ENCODE measurements around the gene AFTPH. TPM values are rescaled to one million over a fixed set of nuclear protein-coding genes. Genes with fewer than 3 reads are reported as not detected.

Gene AFTPH
- total and polyA plus RNA-seq, 3 experiments from 2014 or later, result 28.4 to 44.2 (median 41.4) TPM

DNA sequence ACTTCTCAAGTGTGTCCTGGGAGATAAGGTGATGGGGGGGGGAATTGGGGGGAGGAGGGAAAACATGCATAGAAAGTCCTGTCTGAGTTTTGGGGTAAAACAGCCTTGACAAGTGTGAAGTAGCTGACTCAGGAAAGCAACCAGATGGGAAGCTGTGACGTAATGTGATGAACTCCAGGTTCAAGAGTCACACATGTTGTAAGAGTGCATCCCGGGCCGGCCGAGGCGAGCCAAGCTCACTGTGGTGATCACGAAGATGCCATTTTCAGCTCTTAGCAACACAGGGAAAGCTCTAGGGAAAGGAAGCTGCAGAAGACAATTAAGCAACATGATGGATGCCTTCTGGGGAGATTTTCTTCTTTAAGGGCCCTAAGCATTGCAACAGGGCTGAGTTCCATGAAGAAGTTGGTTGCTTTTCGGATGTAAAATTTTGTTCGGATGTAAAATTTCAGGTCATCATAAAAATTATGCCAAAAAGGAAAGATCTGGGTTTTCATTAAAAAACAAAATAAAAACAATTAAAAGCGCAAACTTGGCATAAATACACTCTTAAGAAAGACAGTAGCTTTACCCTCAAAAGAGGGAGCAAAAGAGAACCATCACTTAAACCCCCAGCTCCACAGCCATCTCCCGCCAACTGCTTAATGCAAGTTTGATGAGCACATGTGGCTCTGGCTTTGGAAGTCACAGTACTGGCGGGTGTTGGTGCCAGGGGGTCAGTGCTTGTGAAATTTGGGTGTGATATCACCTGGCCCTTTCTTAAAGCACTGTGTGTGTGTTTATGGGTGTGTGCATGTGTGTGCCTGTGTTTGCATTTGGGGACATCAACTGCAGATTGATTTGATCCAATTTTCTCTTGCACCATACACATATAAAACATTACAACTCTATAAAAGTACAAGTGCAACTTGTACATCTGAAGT lies 110.5 kb downstream of the AFTPH start:
- CTCF ChIA-PET, result interaction anchor here (0.7 to 1.6 kb wide), 4 partner anchors 12 to 197 kb away, joined by 3 to 4 read pairs (median 4); partner anchors contain the start of gene SERTAD2
- no peak overlapping the region for H3K4me3 ChIP-seq (ENCODE audit: low read length)
- Mint-ChIP-seq H3K36me3 (peaks cover 3 to 56% (median 14%) of the 10 kb centered on the region in 3 donors), H3K4me1 (peaks cover 34 to 43% (median 40%) of the 10 kb centered on the region in 3 donors), H3K27ac (no peak overlapping the region), H3K4me3 (no peak overlapping the region), H3K27me3 (no peaks in the 10 kb centered on the region), H3K9me3 (no peaks in the 10 kb centered on the region)
- H3K36me3 ChIP-seq (ENCODE audit: insufficient read depth, low read length), result peaks cover 24% of the 10 kb centered on the region
- H3K4me1 ChIP-seq (ENCODE audit: insufficient read depth, low read length), result peaks cover 34% of the 10 kb centered on the region
- no peak for DNase-seq
- no peak overlapping the region for H3K27ac ChIP-seq (ENCODE audit: low read depth, low read length)
- POLR2A ChIA-PET, result interaction anchor here (0.6 to 0.7 kb wide), 2 partner anchors 9 to 12 kb away, joined by 3 to 4 read pairs; no protein-coding TSS in a partner anchor
- no peaks in the 10 kb centered on the region for H3K27me3 ChIP-seq (ENCODE audit: insufficient read depth, low read length, poor library complexity, severe bottlenecking)
- H3K9me3 ChIP-seq (ENCODE audit: low read length), result no peaks in the 10 kb centered on the region

- Mint-ChIP-seq H3K36me3 (peaks cover 3 to 47% (median 8%) of the 10 kb centered on the region in 3 donors), H3K27ac (peak overlapping the region; percentile 21 to 95 (median 88)), H3K9me3 (no peaks in the 10 kb centered on the region), H3K27me3 (no peaks in the 10 kb centered on the region), H3K4me1 (peaks cover 45 to 59% (median 53%) of the 10 kb centered on the region in 3 donors), H3K4me3 (peak overlapping the region in 6 of 7 donors; percentile 52 to 76 (median 67))
- CTCF ChIA-PET, result interaction anchor here (0.9 to 4.9 kb wide), 6 partner anchors 8 to 196 kb away, joined by 3 to 17 read pairs (median 4); partner anchors contain the start of gene SERTAD2
- H3K4me3 ChIP-seq (ENCODE audit: low read length), result no peak overlapping the region
- DNase-seq, result no peak
- POLR2A ChIA-PET, result interaction anchor here (0.8 to 1.2 kb wide), 2 partner anchors 9 to 17 kb away, joined by 4 to 5 read pairs; partner anchors contain the start of gene SERTAD2
- no peaks in the 10 kb centered on the region for H3K27me3 ChIP-seq (ENCODE audit: insufficient read depth, low read length, poor library complexity, severe bottlenecking)
- peaks cover 24% of the 10 kb centered on the region for H3K36me3 ChIP-seq (ENCODE audit: insufficient read depth, low read length)
- H3K4me1 ChIP-seq (ENCODE audit: insufficient read depth, low read length), result peaks cover 49% of the 10 kb centered on the region
- no peak overlapping the region for H3K27ac ChIP-seq (ENCODE audit: low read depth, low read length)
- no peaks in the 10 kb centered on the region for H3K9me3 ChIP-seq (ENCODE audit: low read length)
Measured at GRCh38 chr2:64635976-64636911, 112.1 kb downstream of the AFTPH start.

DNA sequence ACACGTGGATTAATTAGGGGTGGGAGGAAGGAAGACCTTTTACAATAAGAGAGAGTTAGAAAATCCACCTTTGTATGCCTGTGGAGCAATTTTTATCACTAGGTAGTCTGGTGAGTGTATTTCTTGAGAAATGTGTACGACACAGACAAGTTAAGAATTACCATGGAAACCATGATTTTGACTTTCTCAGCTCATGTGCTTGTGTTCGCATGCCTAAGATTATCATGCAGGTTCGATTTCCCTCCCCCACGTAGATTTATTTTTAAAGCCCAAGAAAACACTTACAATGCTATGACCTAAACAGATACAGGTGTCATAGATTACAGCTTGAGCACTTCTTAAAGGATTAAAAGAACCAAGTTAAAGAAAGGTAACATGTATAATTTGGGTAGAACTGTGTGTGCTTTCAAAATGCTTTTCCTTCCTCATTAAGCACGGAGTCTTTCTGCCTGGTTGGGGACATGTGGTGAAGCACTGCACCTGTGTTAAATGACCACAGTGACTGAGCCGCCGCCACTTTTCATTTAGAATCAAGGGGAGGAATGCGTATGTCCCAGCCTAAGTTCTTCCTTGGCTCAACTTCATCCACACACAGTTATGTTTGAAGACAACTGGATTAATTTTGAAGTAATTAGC lies 113.0 kb downstream of the AFTPH start:
- ChIA-PET CTCF (interaction anchor here (1.0 to 4.9 kb wide), 5 partner anchors 9 to 42 kb away, joined by 3 to 17 read pairs (median 4); partner anchors contain the start of gene SERTAD2), POLR2A (interaction anchor here (0.8 to 1.2 kb wide), 2 partner anchors 8 to 16 kb away, joined by 4 to 5 read pairs; partner anchors contain the start of gene SERTAD2)
- no peak overlapping the region for H3K4me3 ChIP-seq (ENCODE audit: low read length)
- no peaks in the 10 kb centered on the region for H3K9me3 ChIP-seq (ENCODE audit: low read length)
- no peak overlapping the region for H3K27ac ChIP-seq (ENCODE audit: low read depth, low read length)
- peak in 1 of 5 donors; percentile 49 for DNase-seq
- peaks cover 3 to 46% (median 10%) of the 10 kb centered on the region in 3 donors for H3K36me3 Mint-ChIP-seq
- H3K27me3 ChIP-seq (ENCODE audit: insufficient read depth, low read length, poor library complexity, severe bottlenecking), result no peaks in the 10 kb centered on the region
- H3K4me3 Mint-ChIP-seq, result peak overlapping the region in 2 of 7 donors; percentile 69 to 72
- peak overlapping the region; percentile 21 to 95 (median 88) for H3K27ac Mint-ChIP-seq
- peaks cover 58% of the 10 kb centered on the region for H3K4me1 ChIP-seq (ENCODE audit: insufficient read depth, low read length)
- H3K36me3 ChIP-seq (ENCODE audit: insufficient read depth, low read length), result peaks cover 24% of the 10 kb centered on the region
- peaks cover 54 to 68% (median 59%) of the 10 kb centered on the region in 3 donors for H3K4me1 Mint-ChIP-seq
- no peaks in the 10 kb centered on the region for H3K9me3 Mint-ChIP-seq
- H3K27me3 Mint-ChIP-seq, result peaks cover 0 to 2% of the 10 kb centered on the region in 2 donors

- Histone ChIP-seq H3K27me3 (ENCODE audit: insufficient read depth, low read length, poor library complexity, severe bottlenecking) (no peaks in the 10 kb centered on the region), H3K4me1 (ENCODE audit: insufficient read depth, low read length) (peaks cover 63% of the 10 kb centered on the region), H3K36me3 (ENCODE audit: insufficient read depth, low read length) (peaks cover 24% of the 10 kb centered on the region), H3K4me3 (ENCODE audit: low read length) (no peak overlapping the region), H3K27ac (ENCODE audit: low read depth, low read length) (no peak overlapping the region), H3K9me3 (ENCODE audit: low read length) (no peaks in the 10 kb centered on the region)
- H3K27ac Mint-ChIP-seq, result peak overlapping the region in 7 of 8 donors; percentile 27 to 95 (median 82)
- H3K9me3 Mint-ChIP-seq, result no peaks in the 10 kb centered on the region
- peak overlapping the region in 2 of 7 donors; percentile 8 to 57 for H3K4me3 Mint-ChIP-seq
- POLR2A ChIA-PET, result interaction anchor here (0.6 kb wide), 1 partner anchor 111 kb away, joined by 3 read pairs; no protein-coding TSS in a partner anchor
- H3K4me1 Mint-ChIP-seq, result peaks cover 60 to 75% (median 68%) of the 10 kb centered on the region in 3 donors
- CTCF ChIA-PET, result interaction anchor here (1.2 to 4.9 kb wide), 3 partner anchors 8 to 30 kb away, joined by 4 to 17 read pairs (median 13); partner anchors contain the start of gene SERTAD2
- no peak for DNase-seq
- peaks cover 3 to 41% (median 10%) of the 10 kb centered on the region in 3 donors for H3K36me3 Mint-ChIP-seq
- H3K27me3 Mint-ChIP-seq, result peaks cover 0 to 2% of the 10 kb centered on the region in 2 donors
Measured at GRCh38 chr2:64637931-64638330, 113.8 kb downstream of the AFTPH start.

- Mint-ChIP-seq H3K9me3 (no peaks in the 10 kb centered on the region), H3K27ac (peak overlapping the region in 4 of 8 donors; percentile 62 to 95 (median 77)), H3K4me3 (no peak overlapping the region), H3K36me3 (peaks cover 3 to 34% (median 10%) of the 10 kb centered on the region in 3 donors), H3K4me1 (peaks cover 64 to 80% (median 73%) of the 10 kb centered on the region in 3 donors), H3K27me3 (peaks cover 0 to 2% of the 10 kb centered on the region in 2 donors)
- Histone ChIP-seq H3K9me3 (ENCODE audit: low read length) (no peaks in the 10 kb centered on the region), H3K4me1 (ENCODE audit: insufficient read depth, low read length) (peaks cover 68% of the 10 kb centered on the region), H3K4me3 (ENCODE audit: low read length) (no peak overlapping the region), H3K27me3 (ENCODE audit: insufficient read depth, low read length, poor library complexity, severe bottlenecking) (no peaks in the 10 kb centered on the region), H3K36me3 (ENCODE audit: insufficient read depth, low read length) (peaks cover 20% of the 10 kb centered on the region), H3K27ac (ENCODE audit: low read depth, low read length) (no peak overlapping the region)
- DNase-seq, result no peak
- ChIA-PET POLR2A (interaction anchor here (0.6 kb wide), 1 partner anchor 111 kb away, joined by 3 read pairs; no protein-coding TSS in a partner anchor), CTCF (interaction anchor here (4.9 kb wide), 1 partner anchor 15 kb away, joined by 17 read pairs; the partner anchor contains the start of gene SERTAD2)
Measured at GRCh38 chr2:64638502-64639120, 114.5 kb downstream of the AFTPH start.

DNA sequence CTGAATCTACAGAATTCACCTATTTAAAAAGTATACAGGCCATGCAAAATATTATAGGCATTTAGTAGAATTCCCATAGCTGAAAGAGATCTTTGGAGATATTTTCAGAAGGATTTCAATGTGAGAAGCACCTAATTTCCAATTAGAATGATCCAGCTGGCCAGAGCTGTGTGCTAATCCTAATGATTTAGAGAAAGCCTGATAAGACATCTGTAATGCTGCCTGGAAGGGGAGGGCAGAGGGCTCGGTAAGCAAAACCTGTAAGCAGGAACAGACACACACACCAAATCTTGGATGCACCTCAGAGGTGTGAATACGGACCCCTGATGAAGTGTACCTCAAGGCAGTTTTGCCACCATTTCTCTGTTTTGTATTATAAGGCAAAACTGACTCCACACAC lies 115.6 kb downstream of the AFTPH start:
- peak overlapping the region in 2 of 8 donors; percentile 12 to 80 for H3K27ac Mint-ChIP-seq
- CTCF ChIA-PET, result interaction anchor here (4.9 kb wide), 1 partner anchor 14 kb away, joined by 17 read pairs; the partner anchor contains the start of gene SERTAD2
- H3K27ac ChIP-seq (ENCODE audit: low read depth, low read length), result no peak overlapping the region
- H3K27me3 Mint-ChIP-seq, result peaks cover 0 to 2% of the 10 kb centered on the region in 2 donors
- H3K9me3 ChIP-seq (ENCODE audit: low read length), result no peaks in the 10 kb centered on the region
- H3K4me3 Mint-ChIP-seq, result no peak overlapping the region
- no peaks in the 10 kb centered on the region for H3K9me3 Mint-ChIP-seq
- no peaks in the 10 kb centered on the region for H3K27me3 ChIP-seq (ENCODE audit: insufficient read depth, low read length, poor library complexity, severe bottlenecking)
- POLR2A ChIA-PET, result no interaction called here
- H3K4me1 ChIP-seq (ENCODE audit: insufficient read depth, low read length), result peaks cover 78% of the 10 kb centered on the region
- peaks cover 13% of the 10 kb centered on the region for H3K36me3 ChIP-seq (ENCODE audit: insufficient read depth, low read length)
- peaks cover 73 to 91% (median 82%) of the 10 kb centered on the region in 3 donors for H3K4me1 Mint-ChIP-seq
- no peak for DNase-seq
- H3K4me3 ChIP-seq (ENCODE audit: low read length), result no peak overlapping the region
- H3K36me3 Mint-ChIP-seq, result peaks cover 3 to 24% (median 8%) of the 10 kb centered on the region in 3 donors
